Common myeloid progenitor, CD34-positive (primary cell): Measurements from ENCODE around the gene USP32.
A peak's percentile ranks its signal among the peaks of the same experiment; 100 is the strongest.

Experiments used
- CTCF ChIA-PET: fragments of 350-600 bp; sonication (Branson Sonifier 250); formaldehyde crosslinking; loops from one replicate; lab custom pipeline; 2021; ENCODE audit warnings: antibody characterized with exemption; lab: Charles Lee
- POLR2A ChIA-PET: fragments of 350-600 bp; sonication (Branson Sonifier 250); formaldehyde crosslinking; loops from one replicate; lab custom pipeline; 2021; ENCODE audit warnings: antibody characterized with exemption; lab: Charles Lee
- DNase-seq, 3 donors: peaks; one replicate each; pipeline versions ENCODE4 v3.0.0 to v3.0.0-alpha.2; 2013
- H3K27ac ChIP-seq, 2 experiments: 1 replicate in 1 of 2; 2 replicates in 1 of 2; pipeline ENCODE4 v1.7.0; 2013; ENCODE audit warnings: inconsistent platforms in 2 of 2, low read length in 2 of 2, mild to moderate bottlenecking in 2 of 2, low read depth in 1 of 2, moderate library complexity in 1 of 2; ENCODE audit not compliant: severe bottlenecking in 2 of 2, insufficient read depth in 1 of 2, poor library complexity in 1 of 2
- H3K27me3 ChIP-seq, 5 experiments: replicated peaks in 2 of 5; 1 replicate in 3 of 5; 2 replicates in 2 of 5; pipeline versions ENCODE4 v1.6.1 to v1.7.0; 2013; ENCODE audit warnings: low read length in 4 of 5, mild to moderate bottlenecking in 2 of 5, moderate library complexity in 2 of 5, inconsistent platforms in 1 of 5; ENCODE audit not compliant: insufficient read depth in 5 of 5, control insufficient read depth in 4 of 5
- H3K36me3 ChIP-seq, 4 experiments: 1 replicate in 2 of 4; 2 replicates in 2 of 4; pipeline versions ENCODE4 v1.6.1 to v1.7.0; 2013; ENCODE audit warnings: low read length in 3 of 4, control low read depth in 1 of 4, mild to moderate bottlenecking in 1 of 4; ENCODE audit not compliant: control insufficient read depth in 4 of 4, insufficient read depth in 4 of 4
- H3K4me1 ChIP-seq, 4 experiments: 1 replicate in 3 of 4; 2 replicates in 1 of 4; pipeline versions ENCODE4 v1.6.1 to v1.7.1; 2013; ENCODE audit warnings: low read length in 3 of 4, mild to moderate bottlenecking in 3 of 4, control low read depth in 1 of 4, inconsistent platforms in 1 of 4, moderate library complexity in 1 of 4; ENCODE audit not compliant: control insufficient read depth in 4 of 4, insufficient read depth in 4 of 4; ENCODE audit errors: control extremely low read depth in 1 of 4
- H3K4me3 ChIP-seq, 7 experiments: 1 replicate in 4 of 7; 2 replicates in 3 of 7; pipeline versions ENCODE4 v1.5.1 to v1.7.0; 2013; ENCODE audit warnings: mild to moderate bottlenecking in 7 of 7, low read length in 6 of 7, moderate library complexity in 6 of 7, inconsistent platforms in 2 of 7, low read depth in 2 of 7, control low read depth in 1 of 7; ENCODE audit not compliant: insufficient read depth in 4 of 7, control insufficient read depth in 1 of 7; ENCODE audit errors: extremely low read depth in 1 of 7
- H3K9me3 ChIP-seq, 5 experiments: 1 replicate in 4 of 5; 2 replicates in 1 of 5; pipeline versions ENCODE4 v1.6.1 to v1.7.1; 2013; ENCODE audit warnings: low read length in 4 of 5, mild to moderate bottlenecking in 2 of 5, inconsistent platforms in 1 of 5, low read depth in 1 of 5, moderate library complexity in 1 of 5; ENCODE audit not compliant: control insufficient read depth in 4 of 5, insufficient read depth in 2 of 5; ENCODE audit errors: control extremely low read depth in 1 of 5
- WGBS: methylation state at CpG from one replicate; pipeline ENCODE4 v1.1.5; 2013; ENCODE audit not compliant: insufficient coverage; 5-methylcytosine and 5-hydroxymethylcytosine counted together

Gene USP32

GRCh38 chr17:60314423-60314822 is 77.5 kb downstream of the USP32 start:
- no peak for DNase-seq
- no peak overlapping the region for H3K27ac ChIP-seq
- no peaks in the 10 kb centered on the region for H3K27me3 ChIP-seq
- peaks cover 0 to 7% (median 2%) of the 10 kb centered on the region in 4 experiments for H3K36me3 ChIP-seq
- ChIA-PET CTCF (no interaction called here), POLR2A (interaction anchor here (0.6 kb wide), 1 partner anchor 108 kb away, joined by 3 read pairs; no protein-coding TSS in a partner anchor)
- peaks cover 0 to 3% (median 0%) of the 10 kb centered on the region in 4 experiments for H3K4me1 ChIP-seq
- no peaks in the 10 kb centered on the region for H3K9me3 ChIP-seq
- no peak overlapping the region for H3K4me3 ChIP-seq
- no CpG with 5 or more reads among the region's 1 CpG for WGBS

GRCh38 chr17:60311936-60312335 is 80.0 kb downstream of the USP32 start:
- peaks cover 0 to 3% (median 0%) of the 10 kb centered on the region in 4 experiments for H3K4me1 ChIP-seq
- CTCF ChIA-PET, result interaction anchor here (0.5 kb wide), 1 partner anchor 373 kb away, joined by 3 read pairs; no protein-coding TSS in a partner anchor
- POLR2A ChIA-PET, result no interaction called here
- no peak for DNase-seq
- H3K27ac ChIP-seq, result no peak overlapping the region
- peaks cover 0 to 16% (median 6%) of the 10 kb centered on the region in 4 experiments for H3K36me3 ChIP-seq
- WGBS, result 100% methylated on average over 1 of the region's 2 CpGs
- H3K27me3 ChIP-seq, result no peaks in the 10 kb centered on the region
- H3K4me3 ChIP-seq, result no peak overlapping the region
- H3K9me3 ChIP-seq, result no peaks in the 10 kb centered on the region

DNA sequence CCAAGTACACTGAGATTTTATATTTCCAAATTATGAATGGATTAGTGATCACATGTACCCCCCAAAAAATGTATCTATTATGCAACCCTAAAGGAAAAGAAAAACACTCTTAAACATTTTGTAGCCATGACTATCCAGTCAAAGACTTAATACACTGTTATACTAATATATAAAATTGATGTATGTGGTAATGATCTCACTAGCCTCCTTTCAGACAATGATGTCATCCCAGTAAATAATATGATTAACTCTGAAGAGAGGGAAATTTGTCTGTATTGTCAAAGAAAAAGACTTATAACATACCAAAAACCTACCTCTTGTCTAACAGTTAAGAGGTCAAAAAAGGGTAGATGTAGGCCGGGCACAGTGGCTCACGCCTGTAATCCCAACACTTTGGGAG is 80.7 kb downstream of the USP32 start:
- ChIA-PET CTCF (no interaction called here), POLR2A (no interaction called here)
- no peak overlapping the region for H3K27ac ChIP-seq
- H3K4me3 ChIP-seq, result no peak overlapping the region
- 80% methylated on average over 2 of the region's 2 CpGs for WGBS
- DNase-seq, result no peak
- H3K36me3 ChIP-seq, result peaks cover 0 to 16% (median 6%) of the 10 kb centered on the region in 4 experiments
- no peaks in the 10 kb centered on the region for H3K9me3 ChIP-seq
- H3K4me1 ChIP-seq, result peaks cover 0 to 3% (median 0%) of the 10 kb centered on the region in 4 experiments
- no peaks in the 10 kb centered on the region for H3K27me3 ChIP-seq

DNA sequence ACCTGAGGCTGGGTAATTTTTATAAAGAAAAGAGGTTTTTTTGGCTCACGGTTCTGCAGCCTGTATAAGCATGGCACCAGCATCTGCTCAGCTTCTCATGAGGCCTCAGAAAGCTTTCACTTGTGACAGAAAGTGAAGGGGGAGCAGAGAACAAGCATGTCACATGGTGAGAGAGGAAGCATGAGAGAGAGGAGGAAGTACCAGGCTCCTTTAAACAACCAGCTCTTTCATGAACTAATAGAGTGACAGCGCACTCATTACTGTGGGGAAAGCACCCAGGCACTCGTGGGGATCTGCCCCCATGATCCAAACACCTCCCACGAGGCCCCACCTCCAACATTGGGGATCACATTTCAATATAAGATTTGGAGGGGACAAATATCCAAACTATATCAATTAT is 86.8 kb downstream of the USP32 start:
- H3K9me3 ChIP-seq, result no peaks in the 10 kb centered on the region
- H3K4me3 ChIP-seq, result no peak overlapping the region
- peaks cover 0 to 7% (median 2%) of the 10 kb centered on the region in 4 experiments for H3K4me1 ChIP-seq
- peak; percentile 10 to 74 (median 63) for DNase-seq
- CTCF ChIA-PET, result interaction anchor here (1.0 kb wide), 1 partner anchor 8 kb away, joined by 3 read pairs; no protein-coding TSS in a partner anchor
- peaks cover 3 to 14% (median 10%) of the 10 kb centered on the region in 4 experiments for H3K36me3 ChIP-seq
- H3K27me3 ChIP-seq, result no peaks in the 10 kb centered on the region
- WGBS, result 78% methylated on average over 1 of the region's 4 CpGs
- H3K27ac ChIP-seq, result peak overlapping the region in 1 of 2 experiments; percentile 3
- POLR2A ChIA-PET, result no interaction called here

DNA sequence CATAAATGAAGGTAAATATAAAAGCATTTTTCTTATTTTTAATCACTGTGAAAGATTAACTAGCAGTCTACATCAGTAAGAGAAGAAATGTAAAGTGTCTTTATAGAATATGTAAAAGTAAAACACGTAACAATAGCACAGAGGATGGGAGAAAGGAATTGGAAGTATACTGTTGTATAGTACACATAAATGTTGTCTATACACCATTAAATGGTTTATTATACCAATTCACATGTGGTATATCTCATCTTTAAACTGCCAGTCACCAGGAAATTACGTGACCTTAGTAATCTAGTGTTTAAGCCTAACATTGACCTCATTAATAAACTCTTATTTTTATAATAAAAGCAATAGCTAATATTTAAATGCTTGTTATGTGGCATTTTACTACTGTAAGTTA is 87.4 kb downstream of the USP32 start:
- Histone ChIP-seq H3K4me3 (no peak overlapping the region), H3K9me3 (no peaks in the 10 kb centered on the region), H3K4me1 (peaks cover 0 to 7% (median 2%) of the 10 kb centered on the region in 4 experiments), H3K27me3 (no peaks in the 10 kb centered on the region), H3K36me3 (peaks cover 3 to 17% (median 9%) of the 10 kb centered on the region in 4 experiments), H3K27ac (no peak overlapping the region)
- ChIA-PET POLR2A (no interaction called here), CTCF (interaction anchor here (1.0 kb wide), 1 partner anchor 9 kb away, joined by 3 read pairs; no protein-coding TSS in a partner anchor)
- no peak for DNase-seq
- WGBS, result no CpG with 5 or more reads among the region's 2 CpGs

DNA sequence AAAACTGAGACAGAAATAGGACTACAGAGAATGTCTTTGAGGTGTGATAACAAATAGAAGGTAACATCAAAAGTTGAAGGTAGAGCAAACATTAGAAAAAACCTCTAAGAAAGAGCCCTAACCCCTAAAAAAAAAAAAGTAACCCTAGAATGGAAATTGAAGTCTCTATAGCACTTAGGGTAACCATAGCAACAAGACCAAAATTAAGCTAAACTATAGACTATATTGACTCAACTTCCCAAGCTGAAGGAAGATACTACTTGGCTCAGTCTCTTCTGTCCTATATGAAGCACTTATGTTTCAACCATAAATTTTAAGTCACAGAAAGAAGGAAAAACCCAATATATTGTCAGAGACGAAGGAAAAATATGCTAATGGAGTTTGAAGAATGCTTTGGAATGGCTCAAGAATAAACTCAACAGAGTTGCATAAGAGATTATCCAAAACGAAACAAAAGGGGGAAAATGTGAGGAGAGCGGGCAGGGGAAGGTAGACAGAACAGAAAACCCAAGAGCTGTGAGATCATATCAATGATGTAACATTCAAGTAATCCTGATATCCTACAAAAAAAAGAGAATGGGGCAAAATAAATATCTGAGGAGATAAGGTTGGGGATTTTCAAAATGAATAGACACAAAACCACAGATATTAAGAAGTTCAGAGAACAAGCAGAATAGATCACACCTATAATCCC is 88.4 kb downstream of the USP32 start:
- Histone ChIP-seq H3K9me3 (no peaks in the 10 kb centered on the region), H3K27me3 (no peaks in the 10 kb centered on the region), H3K36me3 (peaks cover 6 to 24% (median 11%) of the 10 kb centered on the region in 4 experiments), H3K27ac (no peak overlapping the region), H3K4me3 (no peak overlapping the region), H3K4me1 (peaks cover 0 to 7% (median 2%) of the 10 kb centered on the region in 4 experiments)
- CTCF ChIA-PET, result no interaction called here
- POLR2A ChIA-PET, result no interaction called here
- WGBS, result no CpG with 5 or more reads among the region's 3 CpGs
- no peak for DNase-seq

- CTCF ChIA-PET, result no interaction called here
- Histone ChIP-seq H3K4me3 (no peak overlapping the region), H3K27me3 (no peaks in the 10 kb centered on the region), H3K36me3 (peaks cover 6 to 27% (median 8%) of the 10 kb centered on the region in 4 experiments), H3K27ac (no peak overlapping the region), H3K4me1 (peaks cover 0 to 7% (median 2%) of the 10 kb centered on the region in 4 experiments), H3K9me3 (no peaks in the 10 kb centered on the region)
- POLR2A ChIA-PET, result no interaction called here
- DNase-seq, result peak in 2 of 3 donors; percentile 9 to 26
- no CpG with 5 or more reads among the region's 1 CpG for WGBS
Observed at GRCh38 chr17:60301649-60302048, 90.3 kb downstream of the USP32 start.
